Measurements from ENCODE around the gene DVL1. TPM values are rescaled to one million over a fixed set of nuclear protein-coding genes. Genes with fewer than 3 reads are reported as not detected.

The DVL1 gene
- total and polyA plus RNA-seq, 9 of the 15 experiments (the other 6 are each of a cell fraction or from before 2014, with no cell fraction given), result 0.62 to 135 (median 24.3) TPM

GRCh38 chr1:1338278-1338677 is 10.9 kb downstream of the DVL1 start:
- Histone ChIP-seq H3K4me3 (no peak overlapping the region), H3K27me3 (ENCODE audit: control insufficient read depth in 2 of 2, insufficient read depth in 2 of 2, low read length in 2 of 2) (no peaks in the 10 kb centered on the region), H3K4me2 (ENCODE audit: insufficient read depth, low read length) (no peak overlapping the region), H3K36me3 (ENCODE audit: control insufficient read depth, insufficient read depth, low read length) (peaks cover 83% of the 10 kb centered on the region; the same call in 2 of the 3 replicates), H3K9me1 (ENCODE audit: control insufficient read depth, insufficient read depth, low read length) (peaks cover 3% of the 10 kb centered on the region), H2AFZ (ENCODE audit: low read depth, low read length) (no peak overlapping the region), H3K27ac (ENCODE audit: extremely low read depth, low read depth, low read length) (no peak overlapping the region), H3K9me3 (replicated peaks; ENCODE audit: control insufficient read depth, insufficient read depth, low read depth, low read length) (peaks cover 2% of the 10 kb centered on the region; the same call in 1 of the 2 replicates), H3K4me1 (replicated peaks in 1 of 2; ENCODE audit: control insufficient read depth in 2 of 2, insufficient read depth in 2 of 2, low read length in 2 of 2) (peaks cover 0 to 86% of the 10 kb centered on the region in 2 experiments; a peak in 2 of 5 replicates), H3K9ac (ENCODE audit: insufficient read depth in 1 of 2, low read depth in 2 of 2, low read length in 2 of 2) (0 out of 4 replicates have a peak overlapping the region, but pooled peaks of 1 of the 2 experiments have one; percentile 17), H3K79me2 (ENCODE audit: control insufficient read depth, insufficient read depth, low read length) (peaks cover 7% of the 10 kb centered on the region), H4K20me1 (replicated peaks; ENCODE audit: control insufficient read depth, insufficient read depth, low read length) (peaks cover 26% of the 10 kb centered on the region; the same call in 1 of the 2 replicates)
- TF ChIP-seq HSF4 (CRISPR knock-in tag; IDR thresholded peaks at IDR 0.05; ENCODE audit: borderline replicate concordance), result no peak
- peak; percentile 90 for TF ChIP-seq ZBTB33 (CRISPR knock-in tag; IDR thresholded peaks at IDR 0.05)
- peak; percentile 18 for TF ChIP-seq RBM22 (IDR thresholded peaks at IDR 0.05; ENCODE audit: low read depth, low read length, poor library complexity, severe bottlenecking)
- ATAC-seq (no peak), FAIRE-seq (no peak), DNase-seq (ENCODE audit: extremely low read depth in 1 of 4, low spot score in 3 of 4) (no peak)
- CTCF ChIA-PET (ENCODE audit: low intra/inter-chr PET ratio), result no interaction called here
- WGBS (ENCODE audit: insufficient coverage, low coverage, missing lambda C conversion rate), result 97% methylated on average over 31 of the region's 36 CpGs
- intact Hi-C loops (cut with micrococcal nuclease) (no loop called here), in situ Hi-C loops (cut with MboI) (no loop called here)
- POLR2A ChIA-PET, result interaction anchor here (0.6 to 1.7 kb wide), 5 partner anchors 8 to 276 kb away, joined by 3 to 7 read pairs (median 5); no protein-coding TSS in a partner anchor
- no TSS peak for BruUV-seq (replicated peaks)
